Upper lobe of left lung (tissue), 6 donors: ENCODE measurements around the gene ADPRHL1. TPM values are rescaled to one million over a fixed set of nuclear protein-coding genes. Genes with fewer than 3 reads are reported as not detected.

Source experiments
- ATAC-seq, 2 donors: fragments of 200-7000 bp; cut with Tn5 transposase; one replicate each; pipeline ENCODE4 v1.9.1; 2022; ENCODE audit warnings: mild to moderate bottlenecking in 2 of 2, moderate library complexity in 2 of 2; ENCODE audit not compliant: low FRiP score in 2 of 2
- DNase-seq, 2 donors: peaks; one replicate each; pipeline ENCODE4 v3.0.0-alpha.2; 2019 to 2020
- H3K27ac ChIP-seq, 4 donors: fragments of 200-600 bp; sonication (generic); one replicate each; pipeline ENCODE4 v1.5.1; 2016 to 2019
- H3K27me3 ChIP-seq, 4 donors: fragments of 200-600 bp; sonication (generic); one replicate each; pipeline ENCODE4 v1.5.1; 2017 to 2019
- H3K36me3 ChIP-seq, 4 donors: fragments of 200-600 bp; sonication (generic); one replicate each; pipeline ENCODE4 v1.5.1; 2016 to 2019
- H3K4me1 ChIP-seq, 4 donors: fragments of 200-600 bp; sonication (generic); one replicate each; pipeline ENCODE4 v1.5.1; 2018 to 2019
- H3K4me3 ChIP-seq, 4 donors: fragments of 200-600 bp; sonication (generic); one replicate each; pipeline ENCODE4 v1.5.1; 2017 to 2019; ENCODE audit warnings: mild to moderate bottlenecking in 2 of 4, moderate library complexity in 1 of 4
- H3K9me3 ChIP-seq, 4 donors: fragments of 200-600 bp; sonication (generic); one replicate each; pipeline ENCODE4 v1.5.1; 2018 to 2019
- EP300 ChIP-seq, 4 donors: sonication (generic); formaldehyde crosslinking; IDR thresholded peaks; one replicate each; pipeline ENCODE4 v1.5.1; 2017; ENCODE audit warnings: antibody characterized with exemption in 4 of 4, control low read depth in 2 of 4
- POLR2A ChIP-seq, 4 donors: fragments of 450-650 bp; IDR thresholded peaks; one replicate each; pipeline ENCODE4 v1.5.1; 2016 to 2017; ENCODE audit warnings: antibody characterized with exemption in 4 of 4, mild to moderate bottlenecking in 2 of 4
- POLR2AphosphoS5 ChIP-seq, 2 donors: sonication (generic); formaldehyde crosslinking; IDR thresholded peaks; one replicate each; pipeline ENCODE4 v1.5.1; 2017; ENCODE audit warnings: antibody characterized with exemption in 2 of 2
- WGBS, 2 donors: methylation state at CpG; one replicate each; pipeline ENCODE4 v1.1.5; 2017 to 2018; 5-methylcytosine and 5-hydroxymethylcytosine counted together
- total RNA-seq, 6 donors: library from RNA; depleted of rRNA in 4 of 6; stranded (reverse); fragments of >200 nt in 4 of 6; gene quantifications; one replicate each; pipeline versions ENCODE4 v1.1.0 to v1.2.1, GENCODE V29; 2016 to 2021
- TF ChIP-seq, protein P1 (sequence below), 6 experiments: fragments of 450-650 bp in 4 of 6; fragments of 200-600 bp in 2 of 6; sonication (generic) in 2 of 6; IDR thresholded peaks; one replicate each; pipeline ENCODE4 v1.5.1; 2016 to 2019; ENCODE audit warnings: antibody characterized with exemption in 6 of 6
- donor health status: DM: no; HTN: no; CAD: no; lungs with moderate emphysema.
- donor health status: DM: no; HTN: yes; CAD: no; lungs with severe emphysema.

ADPRHL1 gene
- total RNA-seq, 6 donors from 2014 or later: 0.59 to 6.3 (median 2.8) TPM

DNA sequence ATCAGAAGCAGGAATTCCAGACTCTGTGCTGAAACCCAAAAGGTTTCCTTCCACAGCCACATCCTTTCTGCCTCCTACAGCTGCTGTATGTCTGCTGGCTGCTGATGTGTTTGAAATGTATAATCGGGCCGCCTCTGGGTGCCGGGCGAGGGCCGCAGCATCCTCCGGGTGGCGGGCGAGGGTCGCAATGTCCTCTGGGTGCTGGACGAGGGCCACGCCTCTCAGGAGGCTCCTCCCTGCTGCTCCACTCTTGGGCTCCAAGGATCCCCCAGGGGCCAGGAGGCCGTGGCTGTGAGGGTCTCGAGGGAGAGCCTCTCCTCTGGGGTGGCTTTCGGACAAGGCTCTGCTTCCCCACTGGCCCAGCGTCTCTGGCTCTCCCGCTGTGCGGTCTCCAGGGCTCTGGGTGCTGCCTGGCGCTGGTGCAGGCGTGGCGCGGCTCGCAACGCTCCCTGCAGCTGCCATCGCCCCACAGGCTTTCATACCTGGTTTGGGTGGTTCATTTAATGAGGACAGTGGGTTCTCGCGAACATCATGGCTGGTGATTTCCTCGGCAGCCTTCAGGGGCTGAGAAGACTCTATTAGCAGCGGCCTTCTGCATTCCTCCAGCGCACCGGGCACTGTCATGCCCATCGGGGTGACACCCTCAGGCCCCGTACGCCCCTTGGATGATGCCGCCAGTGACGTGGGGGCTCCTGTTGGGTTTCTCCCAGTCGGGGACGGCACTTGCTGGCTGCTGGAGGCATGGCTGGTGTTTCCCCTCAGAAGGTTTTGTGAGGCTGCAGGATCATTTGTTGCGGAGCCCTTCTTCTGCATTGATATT, 47.6 kb downstream of the ADPRHL1 start:
- ATAC-seq (no peak), DNase-seq (peak in 1 of 2 donors; percentile 71)
- TF ChIP-seq, protein P1, sequence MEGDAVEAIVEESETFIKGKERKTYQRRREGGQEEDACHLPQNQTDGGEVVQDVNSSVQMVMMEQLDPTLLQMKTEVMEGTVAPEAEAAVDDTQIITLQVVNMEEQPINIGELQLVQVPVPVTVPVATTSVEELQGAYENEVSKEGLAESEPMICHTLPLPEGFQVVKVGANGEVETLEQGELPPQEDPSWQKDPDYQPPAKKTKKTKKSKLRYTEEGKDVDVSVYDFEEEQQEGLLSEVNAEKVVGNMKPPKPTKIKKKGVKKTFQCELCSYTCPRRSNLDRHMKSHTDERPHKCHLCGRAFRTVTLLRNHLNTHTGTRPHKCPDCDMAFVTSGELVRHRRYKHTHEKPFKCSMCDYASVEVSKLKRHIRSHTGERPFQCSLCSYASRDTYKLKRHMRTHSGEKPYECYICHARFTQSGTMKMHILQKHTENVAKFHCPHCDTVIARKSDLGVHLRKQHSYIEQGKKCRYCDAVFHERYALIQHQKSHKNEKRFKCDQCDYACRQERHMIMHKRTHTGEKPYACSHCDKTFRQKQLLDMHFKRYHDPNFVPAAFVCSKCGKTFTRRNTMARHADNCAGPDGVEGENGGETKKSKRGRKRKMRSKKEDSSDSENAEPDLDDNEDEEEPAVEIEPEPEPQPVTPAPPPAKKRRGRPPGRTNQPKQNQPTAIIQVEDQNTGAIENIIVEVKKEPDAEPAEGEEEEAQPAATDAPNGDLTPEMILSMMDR (IDR thresholded peaks at IDR 0.05): no peak
- TF ChIP-seq EP300 (IDR thresholded peaks at IDR 0.05): no peak
- no peak for TF ChIP-seq POLR2AphosphoS5 (IDR thresholded peaks at IDR 0.05)
- no peak for TF ChIP-seq POLR2A (IDR thresholded peaks at IDR 0.05)
- H3K27me3 ChIP-seq: peaks cover 0 to 5% (median 0%) of the 10 kb centered on the region in 4 donors
- no peak overlapping the region for H3K4me3 ChIP-seq
- H3K36me3 ChIP-seq: no peaks in the 10 kb centered on the region
- H3K27ac ChIP-seq: no peak overlapping the region
- no peaks in the 10 kb centered on the region for H3K9me3 ChIP-seq
- WGBS, 2 donors: 90 to 91% methylated on average over 27 to 38 of the region's 38 CpGs
- peaks cover 0 to 14% (median 7%) of the 10 kb centered on the region in 4 donors for H3K4me1 ChIP-seq

DNA sequence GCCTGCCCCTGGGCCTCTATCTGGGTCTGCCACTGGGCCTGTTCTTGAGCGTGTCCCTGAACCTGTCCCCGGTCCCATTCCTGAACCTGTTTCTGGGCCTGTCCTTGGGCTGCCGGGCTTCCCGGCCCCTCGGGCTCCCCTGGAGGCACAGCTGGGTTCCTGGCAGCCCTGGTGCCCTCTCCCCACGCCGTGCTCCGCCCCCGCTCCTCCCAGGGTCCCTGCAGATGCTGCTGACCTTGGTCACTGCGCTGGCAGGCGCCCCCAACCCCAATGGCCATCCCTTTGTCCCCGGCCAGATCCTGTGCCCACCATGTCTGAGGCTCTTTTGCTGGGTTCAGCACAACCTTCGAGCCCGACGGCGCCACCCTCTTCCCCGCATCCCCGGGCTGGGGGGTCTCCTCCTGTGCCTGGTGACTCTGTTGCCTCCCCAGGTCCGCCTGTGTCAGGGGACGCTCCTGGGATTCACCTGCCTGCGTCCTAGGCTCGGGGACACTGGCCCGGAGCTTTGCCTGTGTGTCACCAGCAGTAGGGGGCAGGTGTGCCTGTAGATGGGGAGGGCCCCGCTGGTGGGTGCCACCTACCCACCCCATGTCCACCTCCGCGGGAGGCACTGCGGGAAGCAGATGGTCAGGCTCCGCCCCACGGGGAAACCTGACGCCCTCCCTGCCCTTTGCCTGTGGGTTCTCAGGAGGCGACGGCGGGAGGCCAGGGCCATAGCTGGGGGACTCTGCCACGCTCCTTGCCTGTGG, 48.4 kb downstream of the ADPRHL1 start:
- H3K27me3 ChIP-seq: peaks cover 0 to 5% (median 0%) of the 10 kb centered on the region in 4 donors
- H3K27ac ChIP-seq: no peak overlapping the region
- ATAC-seq (no peak), DNase-seq (peak in 1 of 2 donors; percentile 80)
- TF ChIP-seq POLR2A (IDR thresholded peaks at IDR 0.05) (no peak), EP300 (IDR thresholded peaks at IDR 0.05) (no peak), POLR2AphosphoS5 (IDR thresholded peaks at IDR 0.05) (no peak)
- TF ChIP-seq, protein P1 (IDR thresholded peaks at IDR 0.05): no peak
- 84 to 91% methylated on average over 15 to 21 of the region's 34 CpGs for WGBS, 2 donors
- H3K36me3 ChIP-seq: no peaks in the 10 kb centered on the region
- H3K9me3 ChIP-seq: no peaks in the 10 kb centered on the region
- H3K4me1 ChIP-seq: peaks cover 0 to 8% (median 4%) of the 10 kb centered on the region in 4 donors
- H3K4me3 ChIP-seq: no peak overlapping the region

DNA sequence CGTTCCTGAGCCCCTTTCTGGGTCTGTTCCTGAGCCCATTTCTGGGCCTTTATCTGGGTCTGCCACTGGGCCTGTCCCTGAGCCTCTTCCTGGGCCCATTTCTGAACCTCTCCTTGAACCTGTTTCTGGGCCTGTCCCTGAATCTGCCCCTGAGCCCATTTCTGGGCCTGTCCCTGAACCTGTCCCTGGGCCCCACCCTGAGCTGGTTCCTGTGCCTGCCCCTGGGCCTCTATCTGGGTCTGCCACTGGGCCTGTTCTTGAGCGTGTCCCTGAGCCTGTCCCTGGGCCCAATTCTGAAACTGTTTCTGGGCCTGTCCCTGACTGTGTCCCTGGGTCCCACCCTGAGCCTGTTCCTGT, 48.9 kb downstream of the ADPRHL1 start:
- H3K4me1 ChIP-seq: peaks cover 0 to 8% (median 3%) of the 10 kb centered on the region in 4 donors
- DNase-seq (no peak), ATAC-seq (no peak)
- H3K27ac ChIP-seq: no peak overlapping the region
- WGBS, 2 donors: 89 to 94% methylated on average over 2 of the region's 2 CpGs
- H3K36me3 ChIP-seq: no peaks in the 10 kb centered on the region
- H3K27me3 ChIP-seq: peaks cover 0 to 5% (median 0%) of the 10 kb centered on the region in 4 donors
- no peak overlapping the region for H3K4me3 ChIP-seq
- no peaks in the 10 kb centered on the region for H3K9me3 ChIP-seq
- TF ChIP-seq POLR2A (IDR thresholded peaks at IDR 0.05) (no peak), EP300 (IDR thresholded peaks at IDR 0.05) (no peak), POLR2AphosphoS5 (IDR thresholded peaks at IDR 0.05) (no peak)
- TF ChIP-seq, protein P1 (IDR thresholded peaks at IDR 0.05): no peak

DNA sequence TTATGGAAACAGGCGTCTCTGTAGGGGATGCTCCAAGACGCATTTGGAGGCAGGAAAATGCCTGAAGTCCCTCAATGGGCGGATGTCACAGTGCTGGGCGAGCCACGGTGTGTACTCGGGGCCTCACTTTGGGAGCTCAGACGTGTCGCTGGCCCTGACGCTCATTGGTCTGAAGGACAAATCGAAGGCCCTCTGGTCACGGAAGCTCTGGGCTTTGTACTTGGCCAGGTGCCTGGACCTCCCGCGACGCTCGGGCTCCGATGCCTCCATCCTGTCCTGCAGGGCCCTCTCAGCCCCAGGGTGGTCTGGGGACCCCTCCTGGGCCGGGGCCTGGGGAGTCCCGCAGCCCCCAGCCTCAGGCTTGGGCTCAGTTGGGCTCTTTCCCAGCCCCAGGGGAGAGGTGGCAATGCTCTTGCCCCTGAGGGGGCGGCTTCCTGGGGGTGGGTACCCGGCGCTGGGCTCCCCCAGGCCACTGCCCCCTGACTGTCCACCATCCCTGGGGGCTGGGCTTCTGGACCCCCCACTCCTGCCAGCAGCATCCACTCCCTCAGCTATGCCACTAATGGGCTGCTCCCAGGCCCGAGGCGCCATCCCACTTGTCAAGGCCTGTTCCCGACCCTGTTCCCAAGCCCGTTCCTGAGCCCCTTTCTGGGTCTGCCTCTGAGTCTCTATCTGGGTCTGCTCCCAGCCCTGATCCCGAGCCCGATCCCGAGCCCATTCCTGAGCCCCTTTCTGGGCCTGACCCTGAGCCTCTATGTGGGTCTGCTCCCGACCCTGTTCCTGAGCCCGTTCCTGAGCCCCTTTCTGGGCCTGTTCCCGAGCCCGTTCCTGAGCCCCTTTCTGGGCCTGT, 49.8 kb downstream of the ADPRHL1 start:
- H3K36me3 ChIP-seq: no peaks in the 10 kb centered on the region
- no peak overlapping the region for H3K4me3 ChIP-seq
- no peaks in the 10 kb centered on the region for H3K9me3 ChIP-seq
- DNase-seq: peak in 1 of 2 donors; percentile 57
- H3K4me1 ChIP-seq: peaks cover 0 to 8% (median 3%) of the 10 kb centered on the region in 4 donors
- WGBS, 2 donors: 87 to 88% methylated on average over 26 of the region's 32 CpGs
- no peak for ATAC-seq
- TF ChIP-seq POLR2AphosphoS5 (IDR thresholded peaks at IDR 0.05): no peak
- TF ChIP-seq EP300 (IDR thresholded peaks at IDR 0.05): no peak
- TF ChIP-seq, protein P1 (IDR thresholded peaks at IDR 0.05): no peak
- H3K27ac ChIP-seq: no peak overlapping the region
- peaks cover 0 to 5% (median 0%) of the 10 kb centered on the region in 4 donors for H3K27me3 ChIP-seq
